ENCODE results near the gene APLP1. TPM values are rescaled to one million over a fixed set of nuclear protein-coding genes. Genes with fewer than 3 reads are reported as not detected.

APLP1 gene
- total RNA-seq, 1 experiment from 2014 or later: 36.9 TPM

DNA sequence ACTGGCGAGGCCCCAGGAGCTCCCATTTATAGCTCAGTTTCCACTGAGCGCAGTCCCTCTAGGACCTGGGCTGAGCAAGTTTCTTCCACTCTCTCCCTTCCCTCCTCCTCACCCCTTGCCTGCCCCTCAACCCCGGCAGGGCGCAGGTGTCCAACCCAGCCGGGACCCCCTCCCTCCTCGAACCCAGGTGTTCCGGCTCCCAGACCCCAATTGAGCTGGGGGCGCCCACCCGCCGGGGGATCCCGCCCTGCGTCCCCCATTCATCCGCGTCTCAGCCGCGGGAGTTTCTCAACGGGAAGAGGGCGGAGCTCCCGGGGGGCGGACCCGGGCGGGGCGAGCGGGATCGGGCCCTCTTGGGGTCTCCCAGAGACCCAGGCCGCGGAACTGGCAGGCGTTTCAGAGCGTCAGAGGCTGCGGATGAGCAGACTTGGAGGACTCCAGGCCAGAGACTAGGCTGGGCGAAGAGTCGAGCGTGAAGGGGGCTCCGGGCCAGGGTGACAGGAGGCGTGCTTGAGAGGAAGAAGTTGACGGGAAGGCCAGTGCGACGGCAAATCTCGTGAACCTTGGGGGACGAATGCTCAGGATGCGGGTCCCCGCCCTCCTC, 11.7 kb upstream of the APLP1 start, which contains the start of gene KIRREL2:
KIRREL2 (plus strand) TSS at position 366 of the 604 bp plus-strand sequence; CDS start at position 575, 209 bp downstream.
- Histone ChIP-seq H3T11ph (ENCODE audit: low read length) (no peak within 1 kb of the TSS), H4K8ac (replicated peaks; ENCODE audit: insufficient read length, low read depth, low read length) (no peak within 1 kb of the TSS), H3K27me3 (ENCODE audit: insufficient read depth, low read length) (peaks cover 7% of the 10 kb centered on the region; the same call in 1 of the 2 replicates), H3K27ac (ENCODE audit: insufficient read length, low read depth, low read length) (no peak within 1 kb of the TSS), H2BK120ac (ENCODE audit: low read depth, low read length, poor library complexity, severe bottlenecking) (no peak within 1 kb of the TSS), H3K9ac (ENCODE audit: extremely low read depth, insufficient read length, low read length) (no peak within 1 kb of the TSS), H2AFZ (ENCODE audit: low read length) (no peak within 1 kb of the TSS), H3K4me2 (ENCODE audit: insufficient read depth, insufficient read length, low read length) (peak within 1 kb of the TSS; percentile 84), H3K56ac (ENCODE audit: insufficient read length, low read depth, low read length) (no peak within 1 kb of the TSS), H3K14ac (ENCODE audit: insufficient read depth, low read length) (no peak within 1 kb of the TSS), H3K79me2 (ENCODE audit: insufficient read depth, low read length) (no peaks in the 10 kb centered on the region), H3K23ac (ENCODE audit: insufficient read length, low read depth, low read length) (no peak within 1 kb of the TSS), H4K20me1 (ENCODE audit: control insufficient read depth, insufficient read depth, insufficient read length) (peaks cover 3% of the 10 kb centered on the region), H4K91ac (ENCODE audit: insufficient read length, low read depth, low read length) (no peak within 1 kb of the TSS), H3K9me3 (ENCODE audit: control insufficient read depth, low read depth, low read length) (no peaks in the 10 kb centered on the region), H2AK5ac (ENCODE audit: insufficient read length, low read length) (no peak within 1 kb of the TSS), H3K4ac (ENCODE audit: low read depth, low read length) (no peak within 1 kb of the TSS), H3K18ac (ENCODE audit: insufficient read length, low read depth, low read length) (no peak within 1 kb of the TSS), H3K23me2 (ENCODE audit: insufficient read length, low read depth, low read length, poor library complexity, severe bottlenecking) (peaks cover 22% of the 10 kb centered on the region), H2BK5ac (ENCODE audit: insufficient read length, low read length) (no peak within 1 kb of the TSS), H4K5ac (ENCODE audit: insufficient read length, low read depth, low read length) (no peak within 1 kb of the TSS), H3K79me1 (ENCODE audit: insufficient read depth, low read depth, low read length, poor library complexity, severe bottlenecking) (no peaks in the 10 kb centered on the region), H3K4me1 (ENCODE audit: insufficient read depth, low read length) (no peaks in the 10 kb centered on the region; the same call in 1 of the 2 replicates), H2BK12ac (ENCODE audit: insufficient read length, low read depth, low read length) (no peak within 1 kb of the TSS), H2BK20ac (ENCODE audit: low read depth, low read length, poor library complexity, severe bottlenecking) (no peak within 1 kb of the TSS), H2BK15ac (ENCODE audit: low read depth, low read length) (no peak within 1 kb of the TSS)
- Mint-ChIP-seq H3K9me3 (no peaks in the 10 kb centered on the region; a peak in 2 of 5 replicates), H3K27me3 (ENCODE audit: low read depth) (peaks cover 91% of the 10 kb centered on the region), H3K4me1 (peaks cover 15 to 32% of the 10 kb centered on the region in 2 experiments), H3K4me3 (peak within 1 kb of the TSS; percentile 72 to 87), H3K36me3 (ENCODE audit: insufficient read depth in 1 of 3, low read depth in 3 of 3) (no peaks in the 10 kb centered on the region), H3K27ac (no peak within 1 kb of the TSS)
- TF ChIP-seq, protein P1, sequence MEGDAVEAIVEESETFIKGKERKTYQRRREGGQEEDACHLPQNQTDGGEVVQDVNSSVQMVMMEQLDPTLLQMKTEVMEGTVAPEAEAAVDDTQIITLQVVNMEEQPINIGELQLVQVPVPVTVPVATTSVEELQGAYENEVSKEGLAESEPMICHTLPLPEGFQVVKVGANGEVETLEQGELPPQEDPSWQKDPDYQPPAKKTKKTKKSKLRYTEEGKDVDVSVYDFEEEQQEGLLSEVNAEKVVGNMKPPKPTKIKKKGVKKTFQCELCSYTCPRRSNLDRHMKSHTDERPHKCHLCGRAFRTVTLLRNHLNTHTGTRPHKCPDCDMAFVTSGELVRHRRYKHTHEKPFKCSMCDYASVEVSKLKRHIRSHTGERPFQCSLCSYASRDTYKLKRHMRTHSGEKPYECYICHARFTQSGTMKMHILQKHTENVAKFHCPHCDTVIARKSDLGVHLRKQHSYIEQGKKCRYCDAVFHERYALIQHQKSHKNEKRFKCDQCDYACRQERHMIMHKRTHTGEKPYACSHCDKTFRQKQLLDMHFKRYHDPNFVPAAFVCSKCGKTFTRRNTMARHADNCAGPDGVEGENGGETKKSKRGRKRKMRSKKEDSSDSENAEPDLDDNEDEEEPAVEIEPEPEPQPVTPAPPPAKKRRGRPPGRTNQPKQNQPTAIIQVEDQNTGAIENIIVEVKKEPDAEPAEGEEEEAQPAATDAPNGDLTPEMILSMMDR (conservative IDR thresholded peaks at IDR 0.05): no peak
- DNase-seq: peak; percentile 69
- WGBS (ENCODE audit: extremely low coverage, insufficient read length, low lambda C conversion rate): no CpG with 5 or more reads among the region's 42 CpGs
